HuH-7 (cell line): ENCODE data around the gene SIGLEC8.
"Not testable (repeated sequence)": the region's sequence is repeated elsewhere in the genome, so short reads cannot be mapped to it uniquely, and the experiment has no call there.

Source experiments
- DNase-seq: peaks from one replicate; pipeline ENCODE4 v3.0.0; 2011; ENCODE audit warnings: low spot score

SIGLEC8 gene

GRCh38 chr19:51447510-51447909 is 10.7 kb downstream of the SIGLEC8 start:
- DNase-seq: not testable (repeated sequence)

DNA sequence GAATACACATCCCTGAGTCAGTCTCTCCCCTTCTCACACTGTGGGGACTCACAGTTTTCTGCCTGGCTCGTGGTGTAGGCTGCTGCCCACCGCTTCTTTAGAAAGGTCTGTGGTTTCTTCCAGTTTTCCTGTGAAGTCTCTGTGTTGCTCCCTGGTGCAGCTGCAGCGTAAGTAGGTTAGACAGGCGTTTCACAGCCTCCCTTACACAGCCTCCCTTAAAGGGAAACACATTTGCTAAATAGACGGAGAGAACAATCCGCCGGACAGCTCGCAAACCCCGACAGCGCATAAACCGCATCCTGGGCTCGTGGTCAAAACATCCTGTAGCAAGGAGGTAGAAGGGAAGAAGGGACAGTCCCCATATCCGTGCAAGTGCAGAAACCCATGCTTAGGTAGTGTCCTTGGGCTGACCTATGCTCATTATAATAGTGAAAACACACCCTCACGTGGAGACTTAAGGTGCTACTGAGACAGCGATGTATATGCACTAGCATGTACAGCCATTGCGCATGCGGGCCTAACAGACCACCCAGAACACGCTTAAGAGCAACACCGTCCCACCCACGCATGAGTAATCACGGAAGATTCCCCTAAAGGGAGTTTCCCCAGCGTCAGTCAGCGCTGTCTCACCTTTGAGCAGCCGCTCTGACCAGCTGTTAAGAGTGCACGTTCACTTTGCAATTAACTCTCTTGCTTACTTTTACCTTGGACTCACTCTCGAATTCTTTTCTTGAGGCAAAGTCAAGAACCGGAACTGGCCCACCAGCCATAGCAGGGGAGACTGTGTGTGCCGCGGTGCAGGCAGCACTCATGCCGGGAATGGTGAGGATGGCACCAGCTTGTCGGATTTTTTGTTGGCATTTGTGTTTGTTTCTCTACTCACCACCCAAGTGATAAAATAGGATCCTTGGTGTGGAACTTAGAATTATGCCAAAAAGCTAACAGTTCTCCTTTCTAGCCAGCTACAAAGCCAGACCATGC is 16.6 kb downstream of the SIGLEC8 start:
- DNase-seq: no peak

DNA sequence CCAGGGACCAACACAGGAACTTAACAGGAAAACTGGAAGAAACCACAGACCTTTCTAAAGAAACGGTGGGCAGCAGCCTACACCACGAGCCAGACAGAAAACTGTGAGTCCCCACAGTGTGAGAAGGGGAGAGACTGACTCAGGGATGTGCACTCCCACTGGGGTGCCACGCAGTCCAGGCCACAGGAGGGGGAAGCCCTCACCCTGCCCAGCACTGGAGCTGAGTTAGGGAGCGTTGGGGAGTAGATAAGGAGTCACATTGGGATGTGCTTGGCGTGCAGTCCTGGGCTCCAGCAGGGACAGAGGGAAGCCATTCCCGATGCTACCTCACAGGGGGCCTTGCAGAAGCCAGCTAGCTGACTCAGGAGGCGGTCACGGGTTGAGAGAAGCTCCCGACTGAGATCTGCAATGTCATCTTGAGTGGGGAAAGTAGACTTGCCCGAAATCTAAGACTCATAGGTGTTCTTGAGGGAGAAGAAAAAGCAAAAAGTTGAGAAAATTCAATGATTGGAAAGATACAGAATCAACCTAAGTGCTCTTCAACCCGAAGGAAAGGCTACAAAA is 17.3 kb downstream of the SIGLEC8 start:
- no peak for DNase-seq

GRCh38 chr19:51440052-51440451 is 18.2 kb downstream of the SIGLEC8 start:
- no peak for DNase-seq

DNA sequence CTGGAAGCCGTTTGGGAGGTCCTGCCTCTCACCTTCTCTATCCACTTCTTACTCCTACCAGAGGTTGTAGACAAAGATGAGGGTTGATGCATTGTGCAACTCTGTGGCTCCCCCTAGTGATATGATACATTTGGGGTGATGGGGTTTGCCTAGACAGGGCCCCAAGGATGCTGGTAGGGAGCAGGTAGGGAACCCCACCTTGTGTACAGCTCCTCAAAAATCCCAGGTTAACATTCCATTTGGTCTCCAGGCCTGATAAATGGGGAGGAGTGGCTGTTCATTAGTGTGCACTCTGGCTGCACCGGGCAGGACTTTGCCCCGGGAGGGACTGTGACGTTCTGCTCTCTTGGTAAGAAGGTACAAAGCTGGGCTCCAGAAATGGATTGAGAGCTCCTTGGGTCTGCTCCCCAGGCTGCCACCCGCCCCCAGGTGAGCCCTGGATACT is 19.2 kb downstream of the SIGLEC8 start:
- no peak for DNase-seq

- DNase-seq: no peak
Observed at GRCh38 chr19:51434456-51434855, 23.8 kb downstream of the SIGLEC8 start.

DNA sequence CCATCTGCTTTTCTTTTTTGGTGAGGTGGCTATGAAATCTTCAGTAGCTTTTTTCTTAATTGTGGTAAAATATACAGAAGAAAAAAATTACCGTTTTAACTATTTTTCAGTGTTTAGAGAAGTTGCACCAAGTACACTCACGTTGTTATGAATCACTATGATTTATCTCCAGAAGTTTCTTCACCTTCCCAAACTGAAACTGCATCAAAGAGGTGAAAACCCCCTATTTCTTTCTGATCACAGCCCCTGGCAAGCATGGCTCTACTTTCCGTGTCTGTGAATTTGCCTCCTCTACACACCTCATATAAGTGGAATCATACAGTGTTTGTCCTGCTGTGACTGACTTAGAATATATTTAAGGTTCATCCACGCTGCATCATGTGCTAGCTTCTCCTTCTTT is 25.2 kb downstream of the SIGLEC8 start:
- no peak for DNase-seq

DNA sequence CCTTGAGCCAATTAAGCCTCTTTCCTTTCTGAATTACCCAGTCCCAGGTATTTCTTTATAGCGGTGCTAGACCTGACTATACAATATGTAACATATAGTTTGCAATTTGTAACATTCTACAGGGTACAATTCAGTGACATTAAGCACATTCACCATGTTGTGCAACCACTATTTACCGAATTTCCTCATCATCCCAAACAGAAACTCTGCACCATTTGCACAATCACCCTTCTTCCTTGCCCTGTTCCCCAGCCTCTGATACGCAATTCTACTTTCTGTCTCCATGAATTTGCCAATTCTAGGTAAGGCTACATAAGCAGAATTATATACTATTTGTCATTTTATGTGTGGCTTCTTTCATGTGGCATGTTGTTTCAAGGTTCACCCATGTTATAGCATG is 27.1 kb downstream of the SIGLEC8 start:
- DNase-seq: no peak

DNA sequence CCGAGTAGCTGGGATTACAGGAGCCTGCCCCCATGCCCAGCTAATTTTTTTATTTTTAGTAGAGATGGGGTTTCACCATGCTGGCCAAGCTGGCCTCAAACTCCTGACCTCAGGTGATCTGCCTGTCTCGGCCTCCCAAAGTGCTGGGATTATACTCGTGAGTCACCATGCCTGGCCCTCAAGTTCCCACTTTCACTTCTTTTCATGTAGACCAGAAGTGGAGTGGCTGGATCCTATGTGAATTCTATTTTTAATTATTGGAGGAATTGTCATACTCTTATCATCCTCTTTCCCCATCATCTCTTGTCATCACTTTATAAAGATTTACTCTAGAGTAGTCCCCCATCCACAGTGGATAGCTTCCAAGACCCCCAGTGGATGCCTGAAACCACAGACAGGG is 28.0 kb downstream of the SIGLEC8 start:
- DNase-seq: no peak

DNA sequence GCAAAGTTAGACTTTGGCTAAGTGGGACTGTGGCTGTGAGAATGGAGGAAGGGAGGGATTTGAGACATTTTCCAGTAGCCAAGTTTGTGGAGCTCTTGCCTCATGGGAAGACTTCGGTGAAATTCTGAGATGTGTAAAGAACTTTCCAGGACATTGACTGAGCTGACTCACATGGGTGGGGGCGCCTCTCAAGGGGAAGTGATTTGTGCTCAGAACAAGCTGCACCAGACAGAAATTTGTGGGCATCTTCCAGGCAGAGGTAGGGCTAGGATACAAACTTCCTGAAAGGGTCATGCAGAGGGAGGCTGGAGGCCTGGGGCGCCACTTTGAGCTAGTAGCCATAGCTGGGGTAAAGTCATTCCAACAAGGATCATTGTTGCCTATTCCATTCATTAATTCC is 31.1 kb downstream of the SIGLEC8 start:
- DNase-seq: no peak

GRCh38 chr19:51422053-51422448 is 36.2 kb downstream of the SIGLEC8 start:
- peak; percentile 79 for DNase-seq

DNA sequence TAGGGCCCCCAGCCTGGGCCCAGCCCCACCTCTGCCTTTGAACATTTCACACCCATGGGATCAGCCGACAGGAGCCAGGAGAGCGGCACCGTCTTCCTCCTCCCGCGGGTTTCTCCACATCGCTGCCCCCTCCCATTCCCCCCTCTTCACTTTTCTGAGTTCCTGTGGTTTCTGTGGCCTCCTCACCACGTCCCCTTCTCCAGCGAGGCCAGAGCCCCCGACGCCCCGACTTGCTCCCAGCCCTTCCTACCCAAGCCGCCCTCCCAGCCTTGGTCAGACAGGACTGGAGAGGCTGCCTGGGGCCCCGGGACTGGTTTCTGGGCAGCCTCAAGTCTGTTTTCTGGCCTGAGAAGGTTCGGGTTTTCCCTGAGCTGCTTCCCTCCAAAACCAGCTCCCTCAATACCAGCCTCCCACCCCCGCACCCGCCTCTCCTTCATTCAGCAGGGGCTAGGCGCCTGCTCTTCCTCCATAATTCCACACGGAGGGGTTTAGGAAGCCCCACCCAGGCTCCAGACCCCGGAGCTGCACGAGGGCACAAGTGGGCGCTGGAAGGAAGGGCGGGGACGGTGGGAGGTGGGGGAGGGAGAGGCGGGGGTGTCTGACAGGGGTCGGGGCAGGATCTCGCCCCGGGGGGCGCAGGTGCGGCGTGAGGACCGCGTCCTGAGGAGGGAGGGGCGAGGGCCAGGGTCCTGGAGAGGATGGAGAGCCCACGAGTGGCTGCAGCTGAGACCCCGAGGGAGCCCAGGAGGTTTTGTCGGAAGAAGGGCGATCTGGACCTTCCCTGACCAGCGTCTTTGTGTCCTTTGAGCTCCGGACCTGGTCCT is 36.8 kb downstream of the SIGLEC8 start:
- DNase-seq: no peak

- DNase-seq: not testable (repeated sequence)
Observed at GRCh38 chr19:51420511-51420910, 37.7 kb downstream of the SIGLEC8 start.

GRCh38 chr19:51418707-51419106 is 39.5 kb downstream of the SIGLEC8 start:
- DNase-seq: no peak

GRCh38 chr19:51417810-51418157 is 40.5 kb downstream of the SIGLEC8 start:
- DNase-seq: no peak

DNA sequence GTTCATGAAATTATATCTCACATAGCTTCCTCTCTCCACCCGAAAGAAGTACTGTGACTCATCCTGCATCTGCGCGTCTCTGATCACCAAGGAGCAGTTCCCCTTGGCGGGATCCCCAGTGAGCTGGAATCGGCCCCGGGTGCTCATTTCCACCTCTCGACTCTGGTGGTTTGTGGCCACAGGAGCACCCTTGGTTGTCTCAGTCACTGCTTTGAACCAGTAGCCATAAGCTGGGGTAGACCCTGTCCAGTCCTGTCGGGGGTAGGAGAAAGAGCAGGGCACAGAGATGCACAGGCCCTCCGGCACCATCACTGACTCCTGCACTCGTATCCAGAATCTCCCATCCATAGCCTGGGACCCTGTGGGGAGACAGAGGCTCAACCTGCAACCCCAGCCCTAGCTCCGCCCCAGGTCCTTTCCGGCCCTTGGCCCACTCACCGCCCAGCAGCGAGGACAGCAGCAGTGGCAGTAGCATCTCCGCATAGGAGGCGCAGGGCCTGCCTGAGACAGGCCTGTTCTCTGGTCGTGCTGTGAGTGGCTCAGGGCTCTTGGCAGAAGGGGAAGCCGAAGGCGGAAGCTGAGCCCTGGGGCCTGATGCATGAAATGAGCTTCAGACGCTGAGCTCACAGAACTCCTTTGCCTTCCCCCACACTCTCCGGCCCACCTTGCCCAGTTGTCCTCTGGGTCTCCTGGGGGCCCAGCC is 41.0 kb downstream of the SIGLEC8 start, which contains the start of gene SIGLEC10:
SIGLEC10 (minus strand) TSS at position 536 of the 703 bp plus-strand sequence; CDS start at position 475, 61 bp downstream.
- no peak for DNase-seq

DNA sequence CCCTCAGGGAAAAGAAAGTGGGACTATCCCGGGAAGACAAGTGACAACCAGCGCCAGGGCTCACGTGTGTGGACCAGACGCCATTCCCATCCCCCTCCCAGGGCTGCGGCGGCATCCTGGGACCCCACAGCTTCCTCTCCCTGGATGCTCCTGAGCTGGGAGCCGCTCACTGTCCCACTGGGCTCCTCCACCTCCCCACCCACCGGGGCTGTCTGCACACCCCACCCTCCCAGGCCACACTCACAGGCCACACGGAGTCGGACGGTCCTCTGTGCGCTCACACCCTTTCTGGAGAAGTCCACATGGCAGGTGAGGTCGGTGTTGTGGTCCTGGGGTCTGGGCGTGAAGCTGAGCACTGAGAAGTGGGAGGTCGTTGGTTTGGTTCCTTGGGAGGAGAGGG is 41.8 kb downstream of the SIGLEC8 start:
- DNase-seq: not testable (repeated sequence)

- DNase-seq: no peak
Observed at GRCh38 chr19:51415187-51415586, 43.1 kb downstream of the SIGLEC8 start.

GRCh38 chr19:51410950-51411748 is 47.1 kb downstream of the SIGLEC8 start:
- no peak for DNase-seq

GRCh38 chr19:51407511-51408131 is 50.6 kb downstream of the SIGLEC8 start:
- DNase-seq: peak; percentile 82

DNA sequence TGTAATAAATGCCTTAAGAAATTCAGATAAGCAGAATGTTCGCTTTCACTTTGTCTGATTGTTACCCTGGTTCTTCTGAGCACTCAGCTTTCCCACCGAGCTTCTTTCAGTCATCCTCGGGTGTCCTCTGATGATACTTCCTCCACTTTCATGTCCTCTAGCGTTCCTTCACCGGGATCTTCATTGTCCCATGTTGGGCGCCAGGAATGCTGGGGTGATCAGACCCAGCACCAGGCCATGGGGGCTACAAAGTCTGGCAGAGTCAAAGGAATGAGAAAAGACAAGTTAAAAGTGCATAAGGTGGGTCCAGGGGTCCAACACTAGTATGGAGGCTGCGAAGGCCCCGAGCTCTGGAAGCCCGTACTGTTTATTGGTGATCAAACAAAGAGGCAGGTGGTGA is 56.1 kb downstream of the SIGLEC8 start:
- DNase-seq: no peak
